ENCODE data around the gene ZDHHC13.

ZDHHC13 gene

GRCh38 chr11:19164230-19164855, 47.4 kb downstream of the ZDHHC13 start:
- Histone ChIP-seq H3K27me3 (ENCODE audit: insufficient read depth, poor library complexity, severe bottlenecking) (no peaks in the 10 kb centered on the region), H3K4me3 (replicated peaks; ENCODE audit: insufficient read depth, low read length) (no peak overlapping the region), H3K27ac (replicated peaks) (no peak overlapping the region)
- no peak for DNase-seq (ENCODE audit: low read depth in 1 of 2, low spot score in 1 of 2)
- TF ChIP-seq GABPA (IDR thresholded peaks at IDR 0.05; ENCODE audit: low read depth) (no peak), POLR2AphosphoS5 (IDR thresholded peaks at IDR 0.05; ENCODE audit: low read depth) (no peak), SPI1 (IDR thresholded peaks at IDR 0.05; ENCODE audit: borderline replicate concordance, low read depth) (no peak)
- TF ChIP-seq, protein P1, sequence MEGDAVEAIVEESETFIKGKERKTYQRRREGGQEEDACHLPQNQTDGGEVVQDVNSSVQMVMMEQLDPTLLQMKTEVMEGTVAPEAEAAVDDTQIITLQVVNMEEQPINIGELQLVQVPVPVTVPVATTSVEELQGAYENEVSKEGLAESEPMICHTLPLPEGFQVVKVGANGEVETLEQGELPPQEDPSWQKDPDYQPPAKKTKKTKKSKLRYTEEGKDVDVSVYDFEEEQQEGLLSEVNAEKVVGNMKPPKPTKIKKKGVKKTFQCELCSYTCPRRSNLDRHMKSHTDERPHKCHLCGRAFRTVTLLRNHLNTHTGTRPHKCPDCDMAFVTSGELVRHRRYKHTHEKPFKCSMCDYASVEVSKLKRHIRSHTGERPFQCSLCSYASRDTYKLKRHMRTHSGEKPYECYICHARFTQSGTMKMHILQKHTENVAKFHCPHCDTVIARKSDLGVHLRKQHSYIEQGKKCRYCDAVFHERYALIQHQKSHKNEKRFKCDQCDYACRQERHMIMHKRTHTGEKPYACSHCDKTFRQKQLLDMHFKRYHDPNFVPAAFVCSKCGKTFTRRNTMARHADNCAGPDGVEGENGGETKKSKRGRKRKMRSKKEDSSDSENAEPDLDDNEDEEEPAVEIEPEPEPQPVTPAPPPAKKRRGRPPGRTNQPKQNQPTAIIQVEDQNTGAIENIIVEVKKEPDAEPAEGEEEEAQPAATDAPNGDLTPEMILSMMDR (IDR thresholded peaks at IDR 0.05; ENCODE audit: insufficient read depth, low read length): no peak
- TF ChIP-seq, protein P2, sequence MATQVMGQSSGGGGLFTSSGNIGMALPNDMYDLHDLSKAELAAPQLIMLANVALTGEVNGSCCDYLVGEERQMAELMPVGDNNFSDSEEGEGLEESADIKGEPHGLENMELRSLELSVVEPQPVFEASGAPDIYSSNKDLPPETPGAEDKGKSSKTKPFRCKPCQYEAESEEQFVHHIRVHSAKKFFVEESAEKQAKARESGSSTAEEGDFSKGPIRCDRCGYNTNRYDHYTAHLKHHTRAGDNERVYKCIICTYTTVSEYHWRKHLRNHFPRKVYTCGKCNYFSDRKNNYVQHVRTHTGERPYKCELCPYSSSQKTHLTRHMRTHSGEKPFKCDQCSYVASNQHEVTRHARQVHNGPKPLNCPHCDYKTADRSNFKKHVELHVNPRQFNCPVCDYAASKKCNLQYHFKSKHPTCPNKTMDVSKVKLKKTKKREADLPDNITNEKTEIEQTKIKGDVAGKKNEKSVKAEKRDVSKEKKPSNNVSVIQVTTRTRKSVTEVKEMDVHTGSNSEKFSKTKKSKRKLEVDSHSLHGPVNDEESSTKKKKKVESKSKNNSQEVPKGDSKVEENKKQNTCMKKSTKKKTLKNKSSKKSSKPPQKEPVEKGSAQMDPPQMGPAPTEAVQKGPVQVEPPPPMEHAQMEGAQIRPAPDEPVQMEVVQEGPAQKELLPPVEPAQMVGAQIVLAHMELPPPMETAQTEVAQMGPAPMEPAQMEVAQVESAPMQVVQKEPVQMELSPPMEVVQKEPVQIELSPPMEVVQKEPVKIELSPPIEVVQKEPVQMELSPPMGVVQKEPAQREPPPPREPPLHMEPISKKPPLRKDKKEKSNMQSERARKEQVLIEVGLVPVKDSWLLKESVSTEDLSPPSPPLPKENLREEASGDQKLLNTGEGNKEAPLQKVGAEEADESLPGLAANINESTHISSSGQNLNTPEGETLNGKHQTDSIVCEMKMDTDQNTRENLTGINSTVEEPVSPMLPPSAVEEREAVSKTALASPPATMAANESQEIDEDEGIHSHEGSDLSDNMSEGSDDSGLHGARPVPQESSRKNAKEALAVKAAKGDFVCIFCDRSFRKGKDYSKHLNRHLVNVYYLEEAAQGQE (IDR thresholded peaks at IDR 0.05; ENCODE audit: insufficient replicate concordance, low read depth): no peak

- Histone ChIP-seq H3K4me3 (replicated peaks; ENCODE audit: insufficient read depth, low read length) (no peak overlapping the region), H3K27ac (replicated peaks) (no peak overlapping the region), H3K27me3 (ENCODE audit: insufficient read depth, poor library complexity, severe bottlenecking) (no peaks in the 10 kb centered on the region)
- DNase-seq (ENCODE audit: low read depth in 1 of 2, low spot score in 1 of 2): no peak
- TF ChIP-seq, protein P2 (IDR thresholded peaks at IDR 0.05; ENCODE audit: insufficient replicate concordance, low read depth): no peak
- TF ChIP-seq, protein P1 (IDR thresholded peaks at IDR 0.05; ENCODE audit: insufficient read depth, low read length): no peak
- TF ChIP-seq POLR2AphosphoS5 (IDR thresholded peaks at IDR 0.05; ENCODE audit: low read depth): no peak
- no peak for TF ChIP-seq SPI1 (IDR thresholded peaks at IDR 0.05; ENCODE audit: borderline replicate concordance, low read depth)
- TF ChIP-seq GABPA (IDR thresholded peaks at IDR 0.05; ENCODE audit: low read depth): no peak
Observed at GRCh38 chr11:19164881-19165280, 47.9 kb downstream of the ZDHHC13 start.

DNA sequence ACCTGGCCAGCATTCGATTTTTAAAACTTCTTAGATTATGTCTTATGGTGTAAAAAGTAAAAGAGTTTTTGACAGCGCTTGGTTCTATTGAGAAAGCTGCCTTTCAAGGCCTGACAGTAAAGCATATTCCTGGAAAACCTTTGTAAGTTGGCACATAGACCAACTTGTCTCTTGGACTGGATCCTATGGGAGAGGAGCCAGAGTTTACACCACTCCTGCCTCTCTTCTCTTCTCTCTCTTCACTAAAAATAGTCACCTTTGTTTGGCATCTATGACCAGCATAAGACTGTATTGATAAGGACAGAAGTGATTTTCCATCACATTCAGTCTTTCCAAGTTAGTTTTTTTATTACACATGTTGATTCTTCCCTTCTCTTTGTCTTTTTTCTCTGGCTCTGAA, 51.1 kb downstream of the ZDHHC13 start:
- H3K27ac ChIP-seq (replicated peaks): no peak overlapping the region
- no peaks in the 10 kb centered on the region for H3K27me3 ChIP-seq (ENCODE audit: insufficient read depth, poor library complexity, severe bottlenecking)
- DNase-seq (ENCODE audit: low read depth in 1 of 2, low spot score in 1 of 2): no peak
- TF ChIP-seq SPI1 (IDR thresholded peaks at IDR 0.05; ENCODE audit: borderline replicate concordance, low read depth) (no peak), POLR2AphosphoS5 (IDR thresholded peaks at IDR 0.05; ENCODE audit: low read depth) (no peak), GABPA (IDR thresholded peaks at IDR 0.05; ENCODE audit: low read depth) (no peak)
- TF ChIP-seq, protein P2 (IDR thresholded peaks at IDR 0.05; ENCODE audit: insufficient replicate concordance, low read depth): no peak
- TF ChIP-seq, protein P1 (IDR thresholded peaks at IDR 0.05; ENCODE audit: insufficient read depth, low read length): no peak
- H3K4me3 ChIP-seq (replicated peaks; ENCODE audit: insufficient read depth, low read length): no peak overlapping the region
